Fibroblast of upper back skin (primary cell): ENCODE data around the gene RBM14.
A peak's percentile ranks its signal among the peaks of the same experiment; 100 is the strongest.
"Not testable (repeated sequence)": the region's sequence is repeated elsewhere in the genome, so short reads cannot be mapped to it uniquely, and the experiment has no call there.

Experiments
- DNase-seq: peaks from one replicate; pipeline ENCODE4 v3.0.0-alpha.2; 2013

RBM14 gene

GRCh38 chr11:66598993-66599392, 17.4 kb upstream of the RBM14 start:
- DNase-seq = no peak

DNA sequence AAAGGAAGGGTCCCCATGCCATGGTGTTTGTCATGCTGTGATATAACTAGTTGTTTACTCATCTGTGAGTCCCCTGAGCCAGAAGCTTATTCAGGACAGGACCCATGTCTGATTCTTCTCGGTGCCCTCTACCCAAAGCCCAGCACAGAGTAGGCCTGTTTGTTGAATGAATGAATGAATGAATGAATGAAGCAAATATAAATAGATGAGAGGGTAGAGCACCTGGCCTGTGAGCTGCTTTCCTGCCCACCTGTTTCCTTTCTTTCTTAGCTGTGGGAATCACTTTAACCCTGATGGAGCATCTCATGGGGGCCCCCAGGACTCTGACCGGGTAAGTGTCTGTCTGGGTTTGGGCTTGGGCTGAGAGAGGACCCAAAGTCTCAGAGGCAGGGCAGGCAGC, 16.2 kb upstream of the RBM14 start:
- no peak for DNase-seq

DNA sequence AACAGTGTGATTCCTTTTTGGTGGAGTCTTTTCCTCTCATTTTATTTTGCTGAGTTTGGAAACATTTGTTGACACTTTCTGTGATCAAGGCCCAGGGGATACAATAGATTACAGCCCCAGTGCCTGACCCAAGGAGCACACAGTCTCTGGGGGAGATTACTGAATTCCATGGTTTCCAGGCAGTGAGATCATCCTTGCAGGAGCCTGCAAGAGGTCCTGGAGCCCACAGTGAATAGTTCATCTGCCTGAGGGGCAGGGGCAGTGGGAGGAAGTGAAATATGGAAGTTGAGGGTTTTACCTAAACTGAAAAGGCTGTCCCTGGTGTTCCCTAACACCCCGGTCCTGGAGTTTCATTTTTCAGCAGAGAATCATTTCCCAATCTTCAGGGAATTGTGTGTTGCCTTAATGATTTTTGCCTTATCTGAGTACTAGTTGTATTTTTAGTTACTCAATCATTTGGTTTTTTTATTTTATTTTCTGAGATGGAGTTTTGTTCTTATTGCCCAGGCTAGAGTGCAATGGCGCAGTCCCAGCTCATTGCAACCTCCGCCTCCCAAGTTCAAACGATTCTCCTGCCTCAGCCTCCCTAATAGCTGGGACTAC, 15.7 kb upstream of the RBM14 start:
- peak; percentile 17 for DNase-seq

GRCh38 chr11:66603072-66603471, 13.4 kb upstream of the RBM14 start:
- no peak for DNase-seq

DNA sequence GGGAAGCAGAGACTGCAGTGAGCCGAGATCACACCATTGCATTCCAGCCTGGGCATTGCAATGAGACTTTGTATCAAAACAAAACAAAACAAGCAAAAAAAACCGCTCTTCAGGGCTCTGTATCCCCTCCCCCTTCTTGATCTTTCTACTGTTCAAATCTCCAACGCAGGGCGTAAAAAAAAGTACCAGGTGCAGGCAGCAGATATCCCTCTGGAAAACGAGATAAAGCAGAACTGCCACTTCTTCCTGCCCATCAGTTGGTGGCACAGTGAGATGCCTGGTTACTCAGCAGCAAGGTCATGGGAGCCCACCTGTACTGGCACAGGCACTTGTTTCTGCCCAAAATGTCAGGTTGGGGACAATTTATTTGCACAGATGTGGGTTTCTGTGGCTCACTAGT, 12.3 kb upstream of the RBM14 start:
- DNase-seq = no peak

DNA sequence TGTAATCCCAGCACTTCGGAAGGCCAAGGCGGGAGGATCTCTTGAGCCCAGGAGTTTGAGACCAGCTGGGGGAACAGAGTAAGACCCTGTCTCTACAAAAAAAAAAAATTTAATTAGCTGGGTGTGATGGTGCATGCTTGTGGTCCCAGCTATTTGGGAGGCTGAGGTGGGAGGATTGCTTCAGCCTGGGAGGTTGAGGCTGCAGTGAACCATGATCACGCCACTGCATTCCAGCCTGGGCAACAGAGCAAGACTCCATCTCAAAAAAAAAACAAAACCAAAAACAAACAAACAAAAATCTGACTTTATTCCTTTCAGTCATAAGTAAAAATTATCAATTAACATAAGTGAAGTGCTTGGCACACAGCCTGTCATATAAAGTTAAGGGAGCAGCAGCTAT, 9.8 kb upstream of the RBM14 start:
- DNase-seq = not testable (repeated sequence)

DNA sequence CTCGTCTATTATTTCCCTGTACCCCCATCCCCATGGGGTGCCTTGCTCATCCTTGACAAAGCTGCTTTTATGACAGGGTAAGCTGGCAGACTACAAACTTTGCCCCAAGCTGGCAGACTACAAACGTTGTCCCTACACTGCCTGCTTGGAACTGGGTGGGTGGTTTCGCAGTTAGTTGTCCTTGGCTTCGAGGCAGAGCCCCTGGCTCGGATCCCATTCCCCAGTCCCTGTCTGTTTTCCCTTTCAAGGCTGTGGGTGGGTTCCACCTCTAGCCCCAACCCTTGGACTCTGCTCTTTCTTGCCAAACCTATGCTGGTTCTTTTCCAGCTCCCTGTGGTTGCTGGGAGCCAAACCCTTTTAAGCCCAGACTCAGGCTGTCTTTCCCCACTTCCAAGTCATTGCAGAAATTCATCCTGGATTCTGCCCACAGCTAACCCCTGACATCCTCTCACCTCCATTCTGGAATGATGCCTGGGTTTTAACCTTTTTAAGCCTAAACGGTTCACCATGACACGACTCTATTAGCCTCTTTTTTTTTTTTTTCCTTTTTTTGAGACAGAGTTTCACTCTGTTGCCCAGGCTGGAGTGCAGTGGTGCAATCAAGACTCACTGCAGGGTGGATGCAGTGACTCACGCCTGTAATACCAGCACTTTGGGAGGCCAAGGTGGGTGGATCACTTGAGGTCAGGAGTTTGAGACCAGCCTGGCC, 9.2 kb upstream of the RBM14 start:
- peak; percentile 82 for DNase-seq

GRCh38 chr11:66609721-66610617, 6.5 kb upstream of the RBM14 start:
- no peak for DNase-seq

DNA sequence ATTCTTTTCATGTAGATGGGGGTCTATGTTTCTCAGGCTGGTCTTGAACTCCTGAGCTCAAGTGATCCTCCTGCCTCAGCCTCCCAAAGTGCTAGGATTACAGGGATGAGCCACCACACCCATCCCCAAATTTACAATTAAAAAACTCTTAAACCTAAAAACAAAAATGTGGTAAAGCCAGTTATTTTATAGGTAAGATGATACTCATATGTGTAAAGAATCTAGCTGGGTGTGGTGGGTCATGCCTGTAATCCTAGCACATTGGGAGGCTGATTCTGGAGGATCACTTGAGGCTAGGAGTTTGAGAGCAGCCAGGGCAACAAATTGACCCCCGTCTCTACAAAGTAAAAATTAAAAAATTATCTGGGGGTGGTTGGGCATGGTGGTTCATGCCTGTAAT, 4.0 kb upstream of the RBM14 start:
- no peak for DNase-seq

- DNase-seq = no peak
Observed at GRCh38 chr11:66614073-66614472, 2.4 kb upstream of the RBM14 start.

DNA sequence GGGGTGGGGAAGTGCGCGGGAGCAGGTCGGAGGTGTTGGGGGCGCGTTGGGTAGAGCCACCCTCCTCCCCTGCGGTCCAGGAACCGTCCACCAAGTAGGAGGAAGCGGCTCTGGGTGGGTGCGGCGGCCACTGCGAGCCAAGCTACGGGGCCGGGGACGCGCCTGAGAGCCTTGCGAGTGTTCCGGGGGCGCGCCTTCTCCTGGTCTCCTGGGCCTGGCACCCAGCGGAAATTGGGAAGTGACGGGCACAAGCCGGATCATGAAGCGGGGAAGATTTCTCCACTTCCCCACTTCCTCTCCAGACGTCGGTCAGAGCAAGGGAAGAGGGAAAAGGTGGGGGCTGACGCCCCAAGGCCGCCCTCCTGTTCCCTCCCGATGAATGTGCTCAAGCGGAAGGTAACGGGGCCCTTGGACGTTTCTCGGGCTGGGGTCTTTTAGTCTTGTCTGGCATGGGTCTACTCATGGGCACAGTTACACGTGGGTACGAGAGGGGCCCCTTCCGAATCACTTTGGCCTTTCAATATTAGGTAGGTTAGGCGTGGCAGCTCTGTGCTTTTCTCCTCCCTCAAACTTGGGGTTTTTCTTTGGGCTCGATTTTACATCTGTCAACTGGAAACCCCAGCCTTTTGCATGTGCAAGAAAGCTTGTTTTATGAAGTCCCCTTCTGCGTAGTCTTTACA, 865 bp downstream of the RBM14 start:
- DNase-seq = no peak

DNA sequence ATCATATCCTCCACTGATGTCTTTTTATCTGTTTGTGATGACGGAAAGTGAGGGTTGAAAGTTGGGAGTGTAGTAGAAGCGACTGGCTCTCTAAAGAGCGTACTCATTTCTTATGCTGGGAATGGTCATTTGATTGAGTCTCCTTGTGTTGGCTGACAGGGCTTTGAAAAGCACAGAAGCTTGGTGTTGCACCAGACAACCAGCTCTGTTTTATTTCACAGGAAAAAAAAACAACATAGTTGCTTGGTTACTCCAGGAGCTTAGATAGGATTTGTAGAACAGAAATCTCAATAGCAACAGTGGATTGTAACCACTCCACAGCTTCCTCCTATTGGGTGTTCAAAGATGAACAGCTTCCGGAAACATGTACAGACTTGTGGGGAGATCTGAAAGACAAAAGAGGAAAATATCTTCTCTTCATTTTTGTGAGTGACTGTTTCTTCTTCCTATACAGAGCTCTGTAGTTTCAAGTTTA, 2.7 kb downstream of the RBM14 start:
- no peak for DNase-seq

DNA sequence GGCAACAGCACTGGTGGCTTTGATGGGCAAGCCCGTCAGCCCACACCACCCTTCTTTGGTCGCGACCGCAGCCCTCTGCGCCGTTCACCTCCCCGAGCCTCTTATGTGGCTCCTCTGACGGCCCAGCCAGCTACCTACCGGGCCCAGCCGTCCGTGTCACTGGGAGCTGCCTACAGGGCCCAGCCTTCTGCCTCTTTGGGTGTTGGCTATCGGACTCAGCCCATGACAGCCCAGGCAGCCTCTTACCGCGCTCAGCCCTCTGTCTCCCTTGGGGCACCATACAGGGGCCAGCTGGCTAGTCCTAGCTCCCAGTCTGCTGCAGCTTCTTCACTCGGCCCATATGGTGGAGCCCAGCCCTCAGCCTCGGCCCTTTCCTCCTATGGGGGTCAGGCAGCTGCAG, 8.0 kb downstream of the RBM14 start:
- DNase-seq = no peak

DNA sequence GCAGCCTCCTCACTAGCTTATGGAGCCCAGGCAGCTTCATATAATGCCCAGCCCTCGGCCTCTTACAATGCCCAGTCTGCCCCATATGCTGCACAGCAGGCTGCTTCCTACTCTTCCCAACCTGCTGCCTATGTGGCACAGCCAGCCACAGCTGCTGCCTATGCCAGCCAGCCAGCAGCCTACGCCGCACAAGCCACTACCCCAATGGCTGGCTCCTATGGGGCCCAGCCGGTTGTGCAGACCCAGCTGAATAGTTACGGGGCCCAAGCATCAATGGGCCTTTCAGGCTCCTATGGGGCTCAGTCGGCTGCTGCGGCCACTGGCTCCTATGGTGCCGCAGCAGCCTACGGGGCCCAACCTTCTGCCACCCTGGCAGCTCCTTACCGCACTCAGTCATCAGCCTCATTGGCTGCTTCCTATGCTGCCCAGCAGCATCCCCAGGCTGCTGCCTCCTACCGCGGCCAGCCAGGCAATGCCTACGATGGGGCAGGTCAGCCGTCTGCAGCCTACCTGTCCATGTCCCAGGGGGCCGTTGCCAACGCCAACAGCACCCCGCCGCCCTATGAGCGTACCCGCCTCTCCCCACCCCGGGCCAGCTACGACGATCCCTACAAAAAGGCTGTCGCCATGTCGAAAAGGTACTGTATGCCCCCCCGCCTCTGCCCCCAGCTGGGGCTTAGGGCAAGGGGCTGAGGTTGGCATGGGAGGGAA, 8.8 kb downstream of the RBM14 start:
- DNase-seq = no peak

GRCh38 chr11:66625752-66626149, 9.3 kb downstream of the RBM14 start:
- DNase-seq = no peak

DNA sequence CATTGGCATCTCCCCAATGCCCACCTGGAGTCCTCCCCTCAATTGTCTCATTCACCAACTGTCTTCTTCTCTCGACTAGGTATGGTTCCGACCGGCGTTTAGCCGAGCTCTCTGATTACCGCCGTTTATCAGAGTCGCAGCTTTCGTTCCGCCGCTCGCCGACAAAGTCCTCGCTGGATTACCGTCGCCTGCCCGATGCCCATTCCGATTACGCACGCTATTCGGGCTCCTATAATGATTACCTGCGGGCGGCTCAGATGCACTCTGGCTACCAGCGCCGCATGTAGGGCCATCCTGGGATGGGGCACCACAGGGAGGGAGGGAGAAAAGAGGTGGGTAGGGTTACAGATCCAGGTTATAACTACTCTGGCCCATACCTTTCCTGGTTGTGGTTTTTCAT, 10.0 kb downstream of the RBM14 start:
- no peak for DNase-seq

DNA sequence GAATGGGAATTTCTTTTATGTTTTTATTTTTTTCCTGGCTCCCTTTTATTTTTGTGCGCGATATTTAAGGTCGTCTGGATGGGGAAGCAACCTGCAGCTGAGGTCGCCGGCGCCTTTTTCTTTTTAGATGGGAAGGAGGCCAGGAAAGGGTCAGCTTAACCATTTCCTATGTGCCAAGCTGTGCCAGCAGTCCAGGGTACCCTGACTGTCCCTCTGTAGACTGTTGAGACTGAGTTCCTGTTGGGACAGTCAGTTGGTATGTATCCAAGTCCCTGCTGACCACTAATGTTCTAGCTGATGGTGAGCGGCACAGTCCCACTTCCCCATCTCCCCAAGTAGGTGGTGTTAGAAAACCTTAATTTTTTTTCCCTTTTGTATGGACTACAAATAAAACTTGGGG, 10.5 kb downstream of the RBM14 start:
- no peak for DNase-seq

DNA sequence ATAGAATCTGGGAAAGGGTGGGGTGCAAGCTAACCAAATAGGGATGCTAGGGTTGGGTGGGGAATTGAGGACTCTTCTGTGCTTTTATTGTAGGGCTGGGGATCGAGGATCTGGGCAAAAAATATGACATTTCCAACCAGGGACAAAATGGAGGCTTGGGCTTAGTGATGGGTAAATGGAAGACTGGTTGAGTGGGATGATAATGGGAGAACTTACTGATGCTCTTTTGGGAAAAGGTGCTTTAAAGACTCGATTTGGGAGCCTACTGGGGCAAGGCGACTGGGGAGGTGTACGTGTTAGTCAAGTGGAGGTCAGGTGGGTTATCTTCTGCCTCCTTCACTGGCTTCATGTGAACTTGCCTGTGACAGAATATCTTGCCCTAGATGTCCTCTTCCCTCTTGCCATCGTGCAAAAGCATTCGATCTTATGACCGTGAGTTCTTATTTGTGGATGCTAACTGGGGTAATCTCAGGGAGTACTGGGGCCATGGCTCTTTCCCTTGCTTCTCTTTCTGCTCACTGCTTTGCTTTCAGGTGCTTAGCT, 11.7 kb downstream of the RBM14 start:
- no peak for DNase-seq

- no peak for DNase-seq
Observed at GRCh38 chr11:66629356-66629755, 12.9 kb downstream of the RBM14 start.

- no peak for DNase-seq
Observed at GRCh38 chr11:66631883-66632282, 15.5 kb downstream of the RBM14 start.

DNA sequence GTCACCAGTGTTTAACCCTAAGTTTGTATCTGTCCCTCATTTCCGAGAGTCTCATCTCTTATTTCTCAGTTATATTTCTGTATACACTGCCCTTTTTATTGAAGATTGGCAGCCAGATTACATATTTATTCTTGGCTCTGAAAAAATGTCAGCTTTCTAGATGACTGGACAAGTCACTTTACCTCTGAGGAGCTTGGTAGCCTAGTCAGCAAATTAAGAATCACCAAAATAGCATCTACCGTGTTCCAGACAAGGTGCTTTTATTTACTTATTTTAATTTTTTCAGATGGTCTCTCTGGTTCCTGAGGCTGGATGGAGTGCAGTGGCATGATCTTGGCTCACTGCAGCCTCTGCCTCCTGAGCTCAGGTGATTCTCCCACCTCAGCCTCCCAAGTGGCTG, 16.5 kb downstream of the RBM14 start:
- no peak for DNase-seq

DNA sequence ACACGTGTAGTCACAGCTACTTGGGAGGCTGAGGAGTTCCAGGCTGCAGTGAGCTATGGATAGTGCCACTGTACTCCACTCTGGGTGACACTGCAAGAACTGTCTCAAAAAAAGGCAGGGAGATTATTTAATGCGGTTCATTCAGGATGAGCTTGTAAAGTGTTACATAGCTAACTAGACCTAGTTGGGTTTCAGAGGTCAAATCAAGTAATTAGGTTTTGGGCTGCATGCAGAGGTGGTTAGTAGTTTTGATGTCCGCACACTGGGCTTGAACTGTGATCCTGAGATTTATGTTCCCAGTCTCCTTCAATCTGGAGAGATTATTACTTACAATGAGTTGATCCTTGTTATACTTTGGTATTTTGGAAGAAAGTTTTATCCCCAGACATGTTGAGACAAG, 20.0 kb downstream of the RBM14 start:
- DNase-seq = no peak
